Activated B cell treated with CpG ODN at 0.5 μM for 24 hours (primary cell): ENCODE results near the gene FANK1. TPM values are rescaled to one million over a fixed set of nuclear protein-coding genes. Genes with fewer than 3 reads are reported as not detected.
"Not testable (repeated sequence)": the region's sequence is repeated elsewhere in the genome, so short reads cannot be mapped to it uniquely, and the experiment has no call there.

Experiments used
- ATAC-seq: fragments of 200-7000 bp; cut with Tn5 transposase; one replicate; pipeline ENCODE4 v1.10.0; 2021; ENCODE audit warnings: low read depth, mild to moderate bottlenecking, moderate library complexity
- CTCF ChIA-PET: fragments of 350-600 bp; sonication (Branson Sonifier 250); formaldehyde crosslinking; loops from one replicate; lab custom pipeline; 2021; ENCODE audit warnings: antibody characterized with exemption; lab: Charles Lee
- POLR2A ChIA-PET: fragments of 350-600 bp; sonication (Branson Sonifier 250); formaldehyde crosslinking; loops from one replicate; lab custom pipeline; 2021; ENCODE audit warnings: antibody characterized with exemption; lab: Charles Lee
- DNase-seq: peaks from one replicate; pipeline ENCODE4 v3.0.0; 2022
- H3K27ac Mint-ChIP-seq: one replicate; pipeline ENCODE4 v1.8.0; 2020; ENCODE audit warnings: mixed read lengths
- H3K27me3 Mint-ChIP-seq: one replicate; pipeline ENCODE4 v1.8.0; 2021; ENCODE audit warnings: mixed read lengths
- H3K36me3 Mint-ChIP-seq: one replicate; pipeline ENCODE4 v1.8.0; 2021; ENCODE audit warnings: low read depth, mixed read lengths
- H3K4me1 Mint-ChIP-seq: one replicate; pipeline ENCODE4 v1.8.0; 2021; ENCODE audit warnings: mixed read lengths
- H3K4me3 Mint-ChIP-seq: one replicate; pipeline ENCODE4 v1.8.0; 2020; ENCODE audit warnings: mild to moderate bottlenecking, mixed read lengths
- H3K9me3 Mint-ChIP-seq: one replicate; pipeline ENCODE4 v1.8.0; 2020; ENCODE audit warnings: mixed read lengths
- intact Hi-C: fragments of 100-400 bp; cut with micrococcal nuclease; formaldehyde crosslinking; loops from one replicate; pipeline ENCODE4 v1.15.1; 2024
- total RNA-seq: library from RNA; stranded (reverse); gene quantifications from 2 replicates; pipeline ENCODE4 v1.2.3, GENCODE V29; 2022
- TF ChIP-seq, protein P1 (sequence below): fragments of 200-600 bp; IDR thresholded peaks from one replicate; pipeline ENCODE4 v1.8.0; 2022; ENCODE audit warnings: antibody characterized with exemption, mild to moderate bottlenecking

FANK1 gene
- total RNA-seq, 1 donor from 2014 or later, result 0.42 TPM

DNA sequence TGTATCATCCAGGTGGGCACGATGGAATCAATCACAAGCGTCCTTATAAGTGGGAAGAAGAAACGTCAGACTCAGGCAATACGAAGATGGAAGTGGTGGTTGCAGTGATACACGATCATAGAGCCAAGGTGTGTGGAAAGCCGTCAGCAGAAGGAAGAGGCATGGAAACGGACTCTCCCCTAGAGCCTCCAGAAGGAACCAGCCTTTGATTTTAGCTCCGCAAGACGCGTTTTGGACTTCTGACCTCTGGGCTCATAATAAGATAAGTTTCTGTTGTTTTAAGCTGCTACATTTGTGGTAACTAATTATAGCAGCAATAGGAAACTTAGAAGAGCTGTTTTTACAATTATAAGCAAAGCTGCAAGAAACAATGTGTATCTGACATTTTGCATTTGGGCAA, 14.8 kb downstream of the FANK1 start:
- no peak for ATAC-seq
- CTCF ChIA-PET, result no interaction called here
- no peaks in the 10 kb centered on the region for H3K4me1 Mint-ChIP-seq

DNA sequence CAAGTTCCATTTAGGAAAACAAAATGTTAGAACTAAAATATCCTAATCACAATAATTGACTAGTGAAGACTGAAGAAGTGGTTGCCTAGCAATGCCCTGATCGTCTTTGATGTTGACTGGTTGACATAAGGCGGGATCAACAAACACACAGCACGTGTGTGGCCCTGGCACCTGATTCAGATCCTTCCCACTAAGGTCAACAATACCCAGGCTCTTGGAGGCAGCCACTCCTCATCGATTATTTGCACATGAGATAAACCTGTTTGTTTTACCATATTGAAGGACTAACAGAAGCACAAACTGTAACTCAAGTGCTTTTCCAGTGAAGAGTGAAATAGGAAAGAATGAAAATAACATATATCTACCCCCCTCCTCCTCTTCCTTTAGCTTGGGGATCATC, 15.6 kb downstream of the FANK1 start:
- Mint-ChIP-seq H3K27ac (no peak overlapping the region), H3K4me3 (no peak overlapping the region), H3K36me3 (no peaks in the 10 kb centered on the region), H3K27me3 (peaks cover 7% of the 10 kb centered on the region), H3K4me1 (no peaks in the 10 kb centered on the region), H3K9me3 (no peaks in the 10 kb centered on the region)
- TF ChIP-seq, protein P1, sequence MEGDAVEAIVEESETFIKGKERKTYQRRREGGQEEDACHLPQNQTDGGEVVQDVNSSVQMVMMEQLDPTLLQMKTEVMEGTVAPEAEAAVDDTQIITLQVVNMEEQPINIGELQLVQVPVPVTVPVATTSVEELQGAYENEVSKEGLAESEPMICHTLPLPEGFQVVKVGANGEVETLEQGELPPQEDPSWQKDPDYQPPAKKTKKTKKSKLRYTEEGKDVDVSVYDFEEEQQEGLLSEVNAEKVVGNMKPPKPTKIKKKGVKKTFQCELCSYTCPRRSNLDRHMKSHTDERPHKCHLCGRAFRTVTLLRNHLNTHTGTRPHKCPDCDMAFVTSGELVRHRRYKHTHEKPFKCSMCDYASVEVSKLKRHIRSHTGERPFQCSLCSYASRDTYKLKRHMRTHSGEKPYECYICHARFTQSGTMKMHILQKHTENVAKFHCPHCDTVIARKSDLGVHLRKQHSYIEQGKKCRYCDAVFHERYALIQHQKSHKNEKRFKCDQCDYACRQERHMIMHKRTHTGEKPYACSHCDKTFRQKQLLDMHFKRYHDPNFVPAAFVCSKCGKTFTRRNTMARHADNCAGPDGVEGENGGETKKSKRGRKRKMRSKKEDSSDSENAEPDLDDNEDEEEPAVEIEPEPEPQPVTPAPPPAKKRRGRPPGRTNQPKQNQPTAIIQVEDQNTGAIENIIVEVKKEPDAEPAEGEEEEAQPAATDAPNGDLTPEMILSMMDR, result no peak
- intact Hi-C loops, result no loop called here
- ATAC-seq (no peak), DNase-seq (no peak)
- ChIA-PET POLR2A (no interaction called here), CTCF (no interaction called here)

More for the DNA sequence above, 14.8 kb downstream of the FANK1 start:
- H3K27me3 Mint-ChIP-seq, result peaks cover 7% of the 10 kb centered on the region
- H3K27ac Mint-ChIP-seq, result no peak overlapping the region
- no peak for DNase-seq
- TF ChIP-seq, protein P1, result no peak
- no peak overlapping the region for H3K4me3 Mint-ChIP-seq
- H3K36me3 Mint-ChIP-seq, result no peaks in the 10 kb centered on the region
- POLR2A ChIA-PET, result no interaction called here
- no peaks in the 10 kb centered on the region for H3K9me3 Mint-ChIP-seq
- intact Hi-C loops, result no loop called here

DNA sequence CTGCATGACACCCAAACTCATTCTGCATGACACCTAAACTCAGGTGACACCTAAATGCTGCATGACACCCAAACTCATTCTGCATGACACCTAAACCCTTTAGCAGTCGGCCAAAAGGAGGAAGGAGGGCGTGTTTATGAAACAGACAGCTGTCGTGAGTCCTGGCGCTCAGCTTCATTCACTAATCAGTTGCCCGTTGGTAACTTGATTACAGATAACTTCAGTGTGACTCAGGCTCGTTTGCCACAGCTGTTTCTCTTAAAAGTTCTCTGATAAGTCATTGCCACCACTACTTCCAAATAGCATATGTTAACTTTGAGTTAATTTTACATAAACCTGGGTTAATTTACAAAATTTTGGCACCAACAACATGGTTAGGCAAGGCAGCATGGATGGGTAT, 16.9 kb downstream of the FANK1 start:
- H3K4me1 Mint-ChIP-seq, DNase-seq, H3K27ac Mint-ChIP-seq, CTCF ChIA-PET, H3K36me3 Mint-ChIP-seq, H3K27me3 Mint-ChIP-seq, intact Hi-C loops, H3K9me3 Mint-ChIP-seq, H3K4me3 Mint-ChIP-seq, ATAC-seq, POLR2A ChIA-PET: not testable (repeated sequence)

DNA sequence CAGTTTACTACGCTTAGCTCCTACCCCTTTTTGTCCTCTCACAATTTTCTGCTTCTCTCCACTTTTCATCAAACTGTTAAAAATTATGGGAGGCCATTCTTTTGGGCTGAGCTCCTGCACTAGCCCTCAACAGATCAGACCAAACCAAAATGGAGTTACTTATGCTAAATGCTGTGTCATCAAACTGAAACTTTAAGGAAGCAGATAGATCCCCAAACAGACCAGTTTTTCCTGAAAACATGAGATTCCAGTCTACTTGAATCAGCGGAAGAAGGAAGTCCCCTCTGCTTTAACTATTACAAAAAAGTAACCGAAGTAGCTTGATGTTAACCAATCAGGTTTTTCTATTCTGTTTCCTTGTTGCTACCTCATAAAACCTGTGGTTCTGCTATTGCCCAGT, 20.6 kb downstream of the FANK1 start:
- peaks cover 3% of the 10 kb centered on the region for H3K27me3 Mint-ChIP-seq
- CTCF ChIA-PET, result no interaction called here
- H3K36me3 Mint-ChIP-seq, result no peaks in the 10 kb centered on the region
- ATAC-seq, result no peak
- no peak overlapping the region for H3K27ac Mint-ChIP-seq
- H3K9me3 Mint-ChIP-seq, result no peaks in the 10 kb centered on the region
- H3K4me1 Mint-ChIP-seq, result no peaks in the 10 kb centered on the region
- POLR2A ChIA-PET, result no interaction called here
- no peak for DNase-seq
- no peak overlapping the region for H3K4me3 Mint-ChIP-seq
- intact Hi-C loops, result no loop called here
- TF ChIP-seq, protein P1, result no peak

DNA sequence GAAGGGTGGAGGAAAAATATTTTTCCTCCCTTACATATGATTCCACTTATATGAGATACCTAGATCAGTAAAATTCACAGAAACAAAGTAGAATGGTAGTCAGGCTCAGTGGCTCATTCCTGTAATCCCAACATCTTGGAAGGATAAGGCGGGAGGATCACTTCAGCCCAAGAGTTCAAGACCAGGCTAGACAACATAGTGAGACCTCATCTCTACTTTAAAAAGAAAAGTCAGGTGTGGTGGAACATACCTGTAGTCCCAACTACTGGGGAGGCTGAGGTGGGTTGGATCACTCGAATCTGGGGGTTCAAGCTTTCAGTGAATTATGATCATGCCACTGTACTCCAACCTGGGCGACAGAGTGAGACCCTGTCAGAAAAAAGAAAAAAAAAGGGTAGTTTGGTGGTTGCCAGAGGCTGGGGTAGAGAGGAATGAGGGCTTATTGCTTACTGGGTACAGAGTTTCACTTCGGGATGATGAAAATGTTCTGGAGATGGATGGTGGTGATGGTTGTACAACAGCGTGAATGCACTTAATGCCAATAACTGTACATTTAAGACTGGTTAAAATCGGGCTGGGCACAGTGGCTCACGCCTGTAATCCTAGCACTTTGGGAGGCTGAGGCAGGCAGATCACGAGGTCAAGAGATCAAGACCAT, 21.5 kb downstream of the FANK1 start:
- H3K27ac Mint-ChIP-seq, H3K4me1 Mint-ChIP-seq, H3K9me3 Mint-ChIP-seq, H3K4me3 Mint-ChIP-seq, H3K36me3 Mint-ChIP-seq, intact Hi-C loops, POLR2A ChIA-PET, DNase-seq, CTCF ChIA-PET, ATAC-seq, H3K27me3 Mint-ChIP-seq: not testable (repeated sequence)

DNA sequence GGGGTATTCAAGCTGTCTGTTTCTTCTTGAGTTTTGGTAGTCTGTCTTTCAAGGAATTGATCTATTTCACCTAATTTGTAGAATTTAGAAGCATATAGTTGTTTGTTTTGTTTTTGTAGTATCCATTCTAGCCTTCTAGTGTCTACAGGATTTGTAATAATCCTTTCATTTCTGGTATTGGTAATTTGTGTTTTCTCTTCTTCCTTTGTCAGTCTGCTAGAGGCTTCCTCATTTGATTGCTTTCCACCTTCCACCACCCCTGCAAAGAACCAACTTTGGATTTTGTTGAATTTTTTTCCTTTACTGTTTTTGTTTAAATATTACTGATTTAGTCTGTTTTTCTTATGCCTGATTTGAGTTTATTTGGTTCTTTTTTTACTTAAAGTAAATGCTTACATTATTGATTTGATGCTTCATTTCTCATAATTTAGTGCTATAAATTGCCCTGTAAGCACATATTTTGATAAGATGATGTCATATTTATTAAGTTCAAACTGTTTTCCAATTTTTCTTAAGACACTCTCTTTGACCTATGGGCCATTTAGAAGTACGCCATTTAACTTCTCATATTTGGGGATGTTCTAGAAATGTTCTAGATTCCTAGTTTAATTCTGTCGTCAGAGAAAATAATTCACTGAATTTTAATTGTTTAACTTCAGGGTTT, 25.4 kb downstream of the FANK1 start:
- H3K9me3 Mint-ChIP-seq, H3K4me1 Mint-ChIP-seq, POLR2A ChIA-PET, CTCF ChIA-PET, H3K36me3 Mint-ChIP-seq, intact Hi-C loops, DNase-seq, ATAC-seq, H3K4me3 Mint-ChIP-seq, H3K27me3 Mint-ChIP-seq, H3K27ac Mint-ChIP-seq: not testable (repeated sequence)
